GM18858 (cell line): ENCODE results near the gene GPC2.
"Not testable (repeated sequence)": the region's sequence is repeated elsewhere in the genome, so short reads cannot be mapped to it uniquely, and the experiment has no call there.

Experiments
- ATAC-seq: cut with Tn5 transposase; IDR thresholded peaks from one replicate; pipeline ENCODE4 v1.9.1; 2021; ENCODE audit not compliant: unreplicated experiment

GPC2 gene

DNA sequence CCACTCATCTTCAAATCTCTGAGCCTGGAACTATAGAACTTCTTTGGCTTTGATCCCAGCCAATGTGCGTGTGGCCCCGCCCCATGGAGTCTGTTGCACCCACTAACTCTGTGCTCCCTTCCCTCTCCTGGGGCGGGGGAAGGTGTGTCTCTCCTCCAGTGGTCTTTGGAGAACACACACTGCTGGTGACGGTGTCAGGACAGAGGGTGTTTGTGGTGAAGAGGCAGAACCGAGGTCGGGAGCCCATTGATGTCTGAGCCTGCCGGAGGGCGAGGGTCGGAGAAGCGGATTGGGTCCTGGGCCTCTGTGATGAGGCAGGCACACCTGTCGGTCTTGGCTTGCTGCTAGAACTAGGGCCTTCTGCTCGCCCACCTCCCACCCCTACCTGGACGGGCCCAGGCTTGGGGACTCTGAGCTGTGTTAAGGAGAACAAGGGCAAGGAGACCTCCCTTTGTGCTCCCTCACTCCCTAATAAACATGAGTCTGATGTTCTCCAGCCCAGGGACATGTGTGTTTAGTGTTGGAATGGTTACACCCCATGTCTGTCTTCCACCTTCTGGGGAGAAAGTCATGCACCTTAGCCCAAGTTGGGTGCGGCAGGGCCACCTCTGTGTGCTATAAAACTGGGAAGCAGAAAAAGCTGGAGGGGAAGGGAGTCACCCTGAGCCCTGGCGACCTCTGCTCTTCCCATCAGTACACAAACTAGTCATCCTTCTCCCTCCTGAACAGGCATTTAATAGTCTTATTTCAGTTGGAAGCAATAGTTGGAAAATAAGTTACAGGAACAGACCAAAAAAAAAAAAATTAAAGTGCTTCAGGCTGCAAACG is 23.3 kb downstream of the GPC2 start:
- no peak for ATAC-seq

DNA sequence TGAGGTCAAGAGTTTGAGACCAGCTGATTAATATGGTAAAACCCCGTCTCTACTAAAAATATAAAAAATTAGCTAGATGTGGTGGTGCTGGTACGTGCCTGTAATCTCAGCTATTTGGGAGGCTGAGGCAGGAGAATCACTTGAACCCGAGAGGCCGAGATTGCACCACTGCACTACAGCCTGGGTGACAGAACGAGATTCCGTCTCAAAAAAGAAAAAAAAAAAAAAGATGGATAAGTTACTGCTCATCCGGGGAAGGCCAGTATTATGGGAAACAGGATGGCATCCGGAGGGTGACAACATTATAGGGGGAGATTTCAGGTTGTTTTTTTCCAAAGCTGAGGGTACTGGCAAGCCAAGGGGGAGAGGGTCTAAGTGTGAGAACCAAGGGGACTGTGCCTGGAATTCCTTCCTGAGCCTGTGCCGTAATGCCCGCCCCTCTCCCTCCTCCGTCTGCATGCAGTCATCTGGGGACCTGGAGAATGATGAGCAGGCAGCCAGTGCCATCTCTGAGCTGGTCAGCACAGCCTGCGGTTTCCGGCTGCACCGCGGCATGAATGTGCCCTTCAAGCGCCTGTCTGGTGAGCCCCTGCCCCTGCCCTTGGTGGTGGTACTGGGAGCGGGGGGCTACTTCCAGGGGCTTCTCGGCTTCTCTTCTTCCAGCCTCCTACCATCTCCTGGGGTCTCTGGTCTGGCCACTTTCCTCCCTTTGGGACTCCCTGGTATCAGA is 24.1 kb downstream of the GPC2 start:
- ATAC-seq, result no peak

GRCh38 chr7:100152404-100152803 is 24.8 kb downstream of the GPC2 start:
- ATAC-seq, result no peak

DNA sequence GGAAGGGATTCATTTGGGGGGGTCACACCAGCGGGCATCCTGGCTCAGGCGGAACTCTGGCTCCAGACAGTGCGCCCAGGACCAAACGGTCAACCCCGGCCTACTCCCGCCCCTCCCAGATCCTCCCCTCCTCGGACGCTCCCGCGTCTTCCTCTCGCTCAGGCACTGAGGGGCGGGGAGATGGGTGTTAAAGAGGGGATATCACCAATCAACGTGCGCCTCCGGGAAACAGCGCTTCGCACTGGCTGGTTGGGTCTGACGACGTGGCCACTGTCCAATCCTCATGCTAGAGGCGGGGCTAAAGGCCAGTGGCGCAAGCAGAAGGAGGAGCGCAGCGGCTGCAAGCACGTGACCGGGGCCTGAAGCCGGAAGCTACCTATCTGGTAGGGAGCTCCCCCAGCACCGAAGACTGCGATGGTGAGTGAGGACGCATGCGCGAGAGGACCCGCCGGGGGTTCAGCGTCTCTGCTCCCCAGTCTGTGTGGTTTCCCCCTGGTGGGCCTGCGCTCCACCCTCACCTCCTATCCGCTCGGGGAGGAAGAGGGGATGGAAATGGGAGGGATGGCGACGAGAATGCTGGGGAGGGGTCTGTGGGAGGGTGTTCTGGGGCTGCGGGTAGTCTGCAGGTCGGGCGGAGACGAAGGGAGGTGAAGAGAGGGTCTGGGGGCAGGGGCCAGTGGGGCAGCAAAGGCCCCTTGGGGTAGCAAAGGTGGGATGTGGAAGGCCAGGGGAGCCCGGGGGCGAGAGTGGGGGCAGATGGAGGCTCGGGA is 28.4 kb downstream of the GPC2 start, which contains the start of gene LAMTOR4:
LAMTOR4 (plus strand) TSS at position 360 of the 770 bp plus-strand sequence; CDS start at position 415, 55 bp downstream.
- ATAC-seq, result peak; percentile 92

DNA sequence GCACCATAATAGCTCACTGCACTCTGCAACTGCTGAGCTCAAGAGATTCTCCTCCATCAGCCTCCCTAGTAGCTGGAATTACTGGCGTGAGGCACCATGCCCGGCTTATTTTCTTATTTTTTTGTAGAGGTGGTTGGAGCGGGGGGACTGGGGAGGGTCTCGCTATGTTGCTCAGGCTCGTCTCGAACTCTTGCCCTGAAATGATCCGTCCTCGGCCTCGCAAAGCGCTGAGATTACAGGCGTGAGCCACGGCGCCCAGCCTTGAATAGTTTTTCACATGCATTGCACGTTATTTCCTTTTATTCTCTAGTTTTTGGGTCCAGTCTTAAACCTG is 29.0 kb downstream of the GPC2 start:
- no peak for ATAC-seq

- ATAC-seq, result no peak
Measured at GRCh38 chr7:100147278-100147677, 29.9 kb downstream of the GPC2 start.

- ATAC-seq, result not testable (repeated sequence)
Measured at GRCh38 chr7:100146350-100146749, 30.8 kb downstream of the GPC2 start.

DNA sequence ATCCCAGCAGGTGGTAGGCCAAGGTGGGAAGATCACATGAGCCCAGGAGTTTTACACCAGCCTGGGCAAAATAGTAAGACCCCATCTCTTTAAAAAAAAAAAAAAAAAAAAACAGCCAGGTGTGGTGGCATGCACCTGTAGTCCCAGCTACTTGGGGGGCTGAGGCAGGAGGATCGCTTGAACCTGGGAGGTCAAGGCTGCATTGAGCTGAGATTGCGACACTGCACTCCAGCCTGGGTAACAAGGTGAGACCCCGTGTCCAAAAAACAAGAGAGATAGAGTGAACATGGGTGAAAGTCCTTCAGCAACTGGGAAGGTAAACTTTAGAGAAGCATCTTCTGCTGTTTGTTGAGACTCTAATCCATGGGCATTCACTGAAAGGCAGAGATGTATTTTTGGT is 34.7 kb downstream of the GPC2 start:
- ATAC-seq, result no peak

DNA sequence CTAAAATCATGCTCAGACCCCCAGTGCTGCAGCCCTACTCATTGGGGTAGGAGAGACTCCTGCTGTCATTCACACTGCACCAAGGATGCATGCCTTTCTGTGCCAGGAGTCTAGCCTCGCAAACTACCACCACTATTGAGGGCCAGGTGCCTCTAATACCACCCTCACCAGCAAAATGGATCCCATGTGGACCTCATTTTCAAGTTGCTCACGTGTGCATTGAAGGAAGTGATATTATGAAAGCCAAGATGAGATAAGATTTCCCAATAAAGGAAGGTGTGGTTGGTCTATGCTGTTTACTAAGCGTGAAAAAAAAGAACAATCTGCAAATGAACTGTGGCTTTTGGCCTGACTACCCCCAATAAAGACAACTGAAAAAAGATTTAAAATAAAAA is 35.6 kb downstream of the GPC2 start:
- no peak for ATAC-seq

- no peak for ATAC-seq
Measured at GRCh38 chr7:100137851-100138760, 39.1 kb downstream of the GPC2 start.

DNA sequence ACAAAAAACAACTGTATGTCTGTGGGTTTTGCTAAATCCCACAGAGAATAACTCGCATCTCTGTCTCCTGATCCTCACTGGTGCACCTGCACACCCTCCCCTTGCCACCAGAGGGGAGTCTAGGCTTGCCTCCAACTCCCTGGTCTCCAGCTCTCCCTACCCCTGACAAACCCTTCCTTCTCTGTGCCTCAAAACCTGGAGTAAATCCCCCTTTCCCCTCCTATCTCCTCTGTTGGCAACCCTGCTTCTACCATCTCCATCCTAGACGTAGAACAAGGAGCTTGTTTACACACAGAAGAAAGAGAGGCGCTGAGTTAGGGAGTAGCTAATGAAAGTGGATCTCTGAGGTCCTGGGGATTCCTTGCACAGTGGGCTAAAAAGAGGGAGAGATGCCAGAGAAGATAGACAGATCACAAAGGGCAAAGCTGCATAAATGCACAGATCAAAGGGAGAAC is 44.5 kb downstream of the GPC2 start:
- no peak for ATAC-seq

DNA sequence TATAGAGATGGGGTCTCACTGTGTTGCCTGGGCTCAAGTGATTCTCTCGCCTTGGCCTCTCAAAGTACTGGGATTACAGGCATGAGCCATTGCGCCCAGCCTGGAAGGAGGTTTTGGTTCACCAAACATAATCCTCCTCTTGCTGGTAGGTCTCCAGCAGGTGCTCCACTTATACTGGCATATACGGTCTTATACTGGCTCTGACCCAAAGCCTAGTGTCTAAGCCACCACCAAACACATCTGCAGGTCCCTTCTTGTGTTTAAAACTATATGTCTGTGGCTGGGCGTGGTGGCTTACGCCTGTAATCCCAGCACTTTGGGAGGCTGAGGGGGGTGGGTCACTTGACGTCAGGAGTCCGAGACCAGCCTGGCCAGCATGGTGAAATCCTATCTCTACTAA is 45.1 kb downstream of the GPC2 start:
- no peak for ATAC-seq

- ATAC-seq, result no peak
Measured at GRCh38 chr7:100130608-100131453, 46.4 kb downstream of the GPC2 start.

GRCh38 chr7:100130220-100130607 is 47.0 kb downstream of the GPC2 start:
- not testable (repeated sequence) for ATAC-seq

DNA sequence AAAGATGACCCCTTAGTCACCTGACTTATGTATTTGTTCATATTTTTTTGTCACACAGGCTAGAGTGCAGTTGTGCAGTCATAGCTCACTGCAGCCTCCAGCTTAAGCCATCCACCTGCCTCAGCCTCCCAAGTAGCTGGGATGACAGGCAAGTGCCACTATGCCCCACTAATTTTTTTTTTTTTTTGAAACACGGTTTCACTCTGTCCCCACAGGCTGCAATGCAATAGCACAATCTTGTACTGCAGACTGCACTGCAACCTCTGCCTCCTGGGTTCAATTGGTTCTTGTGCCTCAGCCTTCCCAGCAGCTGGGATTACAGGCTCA is 48.6 kb downstream of the GPC2 start:
- ATAC-seq, result no peak

GRCh38 chr7:100127866-100128636 is 49.1 kb downstream of the GPC2 start:
- no peak for ATAC-seq

GRCh38 chr7:100126931-100127865 is 50.0 kb downstream of the GPC2 start, which contains the start of gene MBLAC1:
TSS of gene MBLAC1 (plus strand) at chr7:100126967. CDS start at chr7:100127396, 429 bp downstream.
- peak; percentile 47 for ATAC-seq
